GM21390 (cell line): ENCODE measurements around the gene RNF223.
"Not testable (repeated sequence)": the region's sequence is repeated elsewhere in the genome, so short reads cannot be mapped to it uniquely, and the experiment has no call there.

Experiments used
- ATAC-seq: cut with Tn5 transposase; IDR thresholded peaks from one replicate; pipeline ENCODE4 v1.9.1; 2021; ENCODE audit not compliant: unreplicated experiment

RNF223 gene

GRCh38 chr1:1031659-1032235 is 42.4 kb downstream of the RNF223 start:
- ATAC-seq: no peak

GRCh38 chr1:1030867-1031658 is 43.0 kb downstream of the RNF223 start:
- ATAC-seq: not testable (repeated sequence)

- ATAC-seq: no peak
Observed at GRCh38 chr1:1027791-1028190, 46.3 kb downstream of the RNF223 start.

- ATAC-seq: no peak
Observed at GRCh38 chr1:1026599-1027413, 47.3 kb downstream of the RNF223 start.

- no peak for ATAC-seq
Observed at GRCh38 chr1:1025730-1026129, 48.4 kb downstream of the RNF223 start.

GRCh38 chr1:1024771-1025699 is 49.1 kb downstream of the RNF223 start:
- no peak for ATAC-seq

GRCh38 chr1:1024149-1024770 is 49.8 kb downstream of the RNF223 start:
- ATAC-seq: no peak

GRCh38 chr1:1023700-1024099 is 50.4 kb downstream of the RNF223 start:
- no peak for ATAC-seq

- ATAC-seq: no peak
Observed at GRCh38 chr1:1022302-1023009, 51.6 kb downstream of the RNF223 start.

GRCh38 chr1:1021920-1022259 is 52.2 kb downstream of the RNF223 start:
- no peak for ATAC-seq

GRCh38 chr1:1021010-1021919 is 52.8 kb downstream of the RNF223 start:
- no peak for ATAC-seq
